Kidney glomerular epithelial cell (primary cell): ENCODE measurements around the gene MPP1.
"Not testable (repeated sequence)": the region's sequence is repeated elsewhere in the genome, so short reads cannot be mapped to it uniquely, and the experiment has no call there.

Source experiments
- DNase-seq: peaks from one replicate; lab custom pipeline; 2025; lab: John Stamatoyannopoulos, UW

MPP1 gene

DNA sequence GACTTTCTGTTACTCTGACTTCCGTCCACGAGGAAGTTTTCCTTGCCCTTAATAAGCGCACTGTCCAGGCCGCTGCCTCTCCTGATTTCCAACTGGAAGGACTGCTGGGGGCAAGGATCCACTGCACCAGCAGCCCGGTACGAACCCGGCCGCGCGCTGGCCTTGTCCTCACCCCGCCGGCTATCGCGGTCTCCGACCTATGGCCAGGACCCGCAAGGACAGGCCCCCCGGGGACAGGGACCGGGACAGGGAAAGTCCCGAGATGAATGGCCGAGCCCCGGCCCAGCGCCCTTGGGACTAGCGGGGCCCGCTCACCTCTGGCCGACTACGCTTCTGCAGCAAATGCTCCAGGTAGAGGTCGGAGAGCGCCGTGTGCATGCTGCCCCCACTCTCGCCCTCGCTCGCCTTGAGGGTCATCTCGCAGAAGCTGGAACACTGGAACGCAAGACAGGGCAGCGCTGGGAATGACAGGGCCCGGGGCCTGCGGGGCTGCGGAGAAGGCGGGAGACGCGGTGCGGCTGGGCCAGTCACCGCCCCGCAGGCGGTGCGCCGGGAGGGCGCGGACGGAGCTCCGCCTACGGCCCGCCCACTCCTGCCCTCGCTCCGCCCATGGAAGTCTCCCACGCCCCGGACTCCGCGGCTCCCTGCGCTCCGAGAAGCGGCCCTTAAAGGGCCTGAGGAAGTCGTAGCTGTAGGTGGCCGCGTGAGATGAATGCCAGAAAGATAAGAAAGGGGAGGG is at the start of gene MPP1:
Gene MPP1 (minus strand): TSS at position 529 of the 739 bp plus-strand sequence. CDS start 112 bp downstream, at position 417.
- DNase-seq = peak; percentile 23

GRCh38 chrX:154850957-154851611 is 45.8 kb upstream of the MPP1 start:
- DNase-seq = no peak

DNA sequence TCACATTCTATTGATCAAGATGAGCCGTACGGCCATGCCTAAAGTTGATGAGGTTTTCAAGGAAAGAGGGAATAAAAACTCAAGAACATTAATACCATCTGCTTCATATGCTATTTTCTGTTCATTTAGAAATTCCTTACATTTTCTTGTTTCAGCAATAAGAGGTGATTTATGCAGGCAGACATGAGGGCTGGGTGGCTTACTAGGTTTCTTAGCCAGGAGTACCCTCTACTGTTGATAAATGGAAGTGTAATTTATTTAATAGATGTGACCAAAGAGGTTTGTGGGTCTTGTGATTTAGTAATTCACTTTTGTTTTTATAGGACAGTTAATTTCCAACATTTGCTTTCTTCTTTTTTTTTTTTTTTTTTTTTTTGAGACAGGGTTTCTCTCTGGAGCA is 35.6 kb upstream of the MPP1 start:
- no peak for DNase-seq

DNA sequence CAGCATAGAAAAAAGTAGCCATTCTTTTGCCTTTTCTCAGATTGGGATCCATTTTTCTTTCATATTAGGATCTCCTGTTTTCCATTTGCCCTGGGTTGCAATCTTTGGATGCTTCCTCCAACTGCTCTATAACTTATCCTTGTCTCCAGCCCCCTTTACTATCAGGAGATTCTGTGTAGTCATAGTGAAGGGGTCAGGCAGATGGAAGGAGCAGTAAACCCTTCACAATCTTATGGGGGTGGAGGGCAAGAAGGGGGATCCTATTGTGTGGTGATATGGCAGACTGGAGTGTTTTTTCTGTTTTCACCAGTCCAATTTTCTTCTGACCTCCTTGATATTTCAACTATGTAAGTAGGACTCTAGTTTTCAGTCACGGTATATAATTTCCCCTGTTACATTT is 30.9 kb upstream of the MPP1 start:
- no peak for DNase-seq

- DNase-seq = no peak
Measured at GRCh38 chrX:154834562-154834961, 29.3 kb upstream of the MPP1 start, which contains the start of gene SMIM9. Gene SMIM9, minus strand, starts transcription at chrX:154834662. Its CDS starts 3,806 bp downstream, at chrX:154830856.

DNA sequence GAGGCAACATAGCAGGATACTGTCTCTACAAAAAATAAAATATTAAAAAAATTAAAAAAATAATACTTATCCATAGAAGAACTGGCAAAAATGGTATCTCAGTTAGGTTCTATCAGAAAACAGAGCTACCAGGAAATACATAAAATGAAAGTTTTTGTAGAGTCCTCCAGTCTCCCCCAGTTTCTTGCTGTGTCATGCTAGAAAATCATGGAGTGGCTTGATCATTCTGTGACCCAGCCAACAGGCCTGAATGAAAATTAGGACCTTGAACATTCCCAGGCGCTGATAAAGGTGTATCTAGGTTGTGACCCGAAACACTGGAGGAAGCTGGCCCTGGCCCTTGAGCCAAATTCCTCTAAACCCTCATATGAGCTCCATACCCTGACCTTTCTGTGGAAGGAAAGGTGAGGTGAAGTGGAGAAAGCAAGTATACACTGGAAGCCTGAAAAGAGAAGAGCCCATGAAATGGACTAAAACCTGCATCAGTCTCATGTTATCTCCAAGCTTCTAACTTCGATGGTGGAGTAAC is 28.5 kb upstream of the MPP1 start:
- no peak for DNase-seq

- DNase-seq = no peak
Measured at GRCh38 chrX:154829926-154830442, 24.7 kb upstream of the MPP1 start.

- no peak for DNase-seq
Measured at GRCh38 chrX:154829134-154829533, 23.8 kb upstream of the MPP1 start.

GRCh38 chrX:154828016-154828408 is 22.7 kb upstream of the MPP1 start:
- no peak for DNase-seq

GRCh38 chrX:154827194-154828015 is 22.1 kb upstream of the MPP1 start:
- no peak for DNase-seq

DNA sequence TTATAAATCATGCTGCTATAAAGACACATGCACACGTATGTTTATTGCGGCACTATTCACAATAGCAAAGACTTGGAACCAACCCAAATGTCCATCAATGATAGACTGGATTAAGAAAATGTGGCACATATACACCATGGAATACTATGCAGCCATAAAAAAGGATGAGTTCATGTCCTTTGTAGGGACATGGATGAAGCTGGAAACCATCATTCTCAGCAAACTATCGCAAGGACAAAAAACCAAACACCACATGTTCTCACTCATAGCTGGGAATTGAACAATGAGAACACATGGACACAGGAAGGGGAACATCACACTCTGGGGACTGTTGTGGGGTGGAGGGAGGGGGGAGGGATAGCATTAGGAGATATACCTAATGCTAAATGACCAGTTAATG is 20.3 kb upstream of the MPP1 start:
- not testable (repeated sequence) for DNase-seq

DNA sequence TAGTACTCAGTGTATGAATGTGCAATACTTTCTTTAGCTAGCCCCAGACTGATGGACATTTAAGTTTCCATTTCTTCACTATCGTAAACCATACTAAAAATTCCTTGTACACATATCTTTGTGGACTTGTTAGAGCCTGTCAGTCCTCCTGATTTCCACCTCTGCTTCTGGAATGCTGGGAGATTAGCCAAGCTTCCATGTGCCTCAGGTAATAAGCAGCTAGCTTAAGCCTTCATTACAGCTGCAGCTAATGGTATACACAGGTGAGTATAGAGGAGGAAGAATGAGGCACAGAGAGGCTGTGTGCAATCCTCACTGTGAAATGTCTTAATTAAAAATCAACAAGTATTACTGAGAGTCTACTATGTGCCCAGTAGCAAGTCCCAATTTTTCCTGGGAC is 19.4 kb upstream of the MPP1 start:
- no peak for DNase-seq

- no peak for DNase-seq
Measured at GRCh38 chrX:154822029-154822428, 16.7 kb upstream of the MPP1 start.

DNA sequence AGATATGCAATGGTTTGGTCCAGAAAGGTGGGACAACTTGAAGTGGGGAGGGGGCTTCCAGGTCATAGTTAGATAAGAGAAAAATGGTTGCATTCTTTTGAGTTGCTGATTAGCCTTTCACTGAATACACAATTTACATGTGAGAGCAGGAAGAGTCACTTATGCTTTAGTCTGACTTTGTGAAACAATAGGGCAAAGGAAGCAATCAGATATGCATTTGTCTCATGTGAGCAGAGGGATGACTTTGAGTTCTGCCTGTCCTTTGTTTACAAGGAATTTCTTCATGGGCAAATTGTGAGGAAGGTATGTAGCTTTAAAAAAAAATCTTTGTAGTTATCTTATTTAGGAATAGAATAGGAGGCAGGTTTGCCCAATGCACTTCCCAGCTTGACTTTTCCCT is 16.2 kb upstream of the MPP1 start:
- DNase-seq = no peak

DNA sequence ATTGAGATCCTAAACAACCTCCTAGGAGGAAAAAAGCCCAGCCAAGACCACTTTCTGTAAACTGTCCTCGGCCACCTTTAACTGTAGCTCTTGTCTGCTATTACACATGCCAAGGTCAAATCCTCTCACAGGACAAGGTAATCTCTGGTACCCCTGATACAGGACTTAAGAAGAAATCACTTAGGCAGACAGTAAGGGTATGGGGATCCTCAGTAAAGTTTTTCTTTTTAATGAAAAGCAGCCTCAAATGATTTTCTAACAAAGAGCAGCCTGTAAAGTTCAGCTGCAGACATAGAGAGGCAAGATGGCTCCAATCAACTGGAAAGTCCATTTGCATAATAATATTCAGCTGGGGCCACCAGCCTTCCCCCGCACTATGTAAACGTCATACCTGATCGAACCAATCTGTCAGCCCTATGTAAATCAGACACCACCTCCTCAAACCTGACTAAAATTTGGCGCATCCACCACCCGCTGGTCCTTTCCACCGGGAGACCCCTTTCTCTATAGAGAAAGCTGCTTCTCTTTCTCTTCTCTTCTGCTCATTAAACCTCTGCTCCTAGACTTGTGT is 14.6 kb upstream of the MPP1 start:
- no peak for DNase-seq

GRCh38 chrX:154818916-154819770 is 13.9 kb upstream of the MPP1 start:
- DNase-seq = no peak

DNA sequence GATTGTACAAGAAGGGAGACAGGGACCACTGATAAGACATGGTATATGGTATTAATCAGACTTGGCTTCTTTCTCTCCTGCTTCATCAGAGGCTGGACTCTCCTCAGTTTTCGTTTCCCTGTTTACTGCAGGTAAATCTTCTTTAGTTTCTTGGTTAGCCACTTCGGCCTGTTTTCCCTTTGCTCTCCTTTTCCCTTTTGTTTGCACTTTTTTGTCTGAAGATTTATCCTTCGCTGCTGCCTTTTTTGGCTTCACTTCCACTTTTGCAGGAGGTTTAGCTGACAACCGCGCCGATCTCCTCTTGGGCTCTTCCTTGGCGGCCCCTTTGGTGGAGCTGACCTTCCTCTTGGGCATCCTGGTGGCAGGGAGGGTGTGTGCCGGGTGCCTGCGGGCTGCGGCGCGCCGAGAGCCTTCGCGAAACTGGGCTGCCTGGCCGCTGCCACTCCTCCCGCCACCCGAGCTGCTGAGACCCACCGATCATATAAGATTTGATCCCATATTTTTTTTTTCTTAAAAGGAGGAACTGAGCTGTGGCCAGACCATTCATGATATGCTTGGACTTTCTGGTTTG is 11.8 kb upstream of the MPP1 start:
- DNase-seq = not testable (repeated sequence)

GRCh38 chrX:154816326-154816898 is 11.1 kb upstream of the MPP1 start:
- DNase-seq = not testable (repeated sequence)

GRCh38 chrX:154815274-154815818 is 10.1 kb upstream of the MPP1 start:
- no peak for DNase-seq

DNA sequence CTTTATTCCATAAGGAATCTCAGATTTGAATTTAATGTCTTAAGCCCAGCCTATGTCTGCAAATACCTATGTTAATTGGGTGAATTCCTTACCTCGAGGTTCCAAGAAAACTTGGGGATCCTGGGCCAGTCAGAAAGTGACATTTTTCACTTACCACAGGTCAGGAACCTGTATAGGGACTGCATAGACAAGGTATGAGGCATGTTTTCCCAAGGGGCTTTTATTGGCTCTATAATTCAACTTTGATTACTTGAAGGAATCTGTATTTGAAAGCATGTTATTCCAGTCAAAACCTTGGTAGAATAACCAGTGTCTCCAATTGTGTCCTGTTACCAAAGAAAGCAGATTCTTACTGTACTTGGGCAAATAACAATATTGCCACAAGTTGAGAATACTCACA is 8.5 kb upstream of the MPP1 start:
- DNase-seq = no peak
